HEK293 (cell line): ENCODE measurements around the gene CDC27.
A peak's percentile ranks its signal among the peaks of the same experiment; 100 is the strongest.
"Not testable (repeated sequence)": the region's sequence is repeated elsewhere in the genome, so short reads cannot be mapped to it uniquely, and the experiment has no call there.

Experiments used
- GLIS1 ChIP-seq: fragments of 450-650 bp; formaldehyde crosslinking; IDR thresholded peaks from 2 replicates; pipeline ENCODE4 v1.5.1; 2016; ENCODE audit warnings: missing biosample characterization, missing genetic modification characterization
- HOXC10 ChIP-seq: sonication (generic); formaldehyde crosslinking; IDR thresholded peaks from 2 replicates; pipeline ENCODE4 v1.8.1; 2023; ENCODE audit warnings: mild to moderate bottlenecking, missing genetic modification reagents
- KLF8 ChIP-seq: fragments of 450-650 bp; formaldehyde crosslinking; IDR thresholded peaks from 2 replicates; pipeline ENCODE4 v1.5.1; 2016; ENCODE audit warnings: missing biosample characterization, missing genetic modification characterization
- MEIS1 ChIP-seq: sonication (generic); formaldehyde crosslinking; IDR thresholded peaks from 2 replicates; pipeline ENCODE4 v1.8.1; 2022; ENCODE audit warnings: missing genetic modification reagents, mild to moderate bottlenecking, borderline replicate concordance
- ZFP37 ChIP-seq: fragments of 450-650 bp; formaldehyde crosslinking; IDR thresholded peaks from 2 replicates; pipeline ENCODE4 v1.5.1; 2016; ENCODE audit warnings: missing biosample characterization, missing genetic modification characterization
- ZNF121 ChIP-seq: fragments of 450-650 bp; formaldehyde crosslinking; IDR thresholded peaks from 2 replicates; pipeline ENCODE4 v1.5.1; 2016; ENCODE audit warnings: missing biosample characterization, missing genetic modification characterization
- ZNF174 ChIP-seq: fragments of 450-650 bp; formaldehyde crosslinking; IDR thresholded peaks from 2 replicates; pipeline ENCODE4 v1.5.0; 2017; ENCODE audit warnings: missing biosample characterization, mild to moderate bottlenecking, missing genetic modification characterization
- ZNF623 ChIP-seq: fragments of 450-650 bp; formaldehyde crosslinking; IDR thresholded peaks from 2 replicates; pipeline ENCODE4 v1.5.1; 2016; ENCODE audit warnings: missing biosample characterization, missing genetic modification characterization
- ZNF707 ChIP-seq: fragments of 450-650 bp; formaldehyde crosslinking; IDR thresholded peaks from 2 replicates; pipeline ENCODE4 v1.5.1; 2016; ENCODE audit warnings: missing biosample characterization, missing genetic modification characterization
- TF ChIP-seq, protein P1 (sequence below): fragments of 450-650 bp; formaldehyde crosslinking; IDR thresholded peaks from 2 replicates; pipeline ENCODE4 v1.5.1; 2016; ENCODE audit warnings: missing biosample characterization, missing genetic modification characterization
- TF ChIP-seq, protein P2 (sequence below): sonication (generic); formaldehyde crosslinking; IDR thresholded peaks from 2 replicates; pipeline ENCODE4 v1.8.1; 2022; ENCODE audit warnings: mild to moderate bottlenecking, moderate library complexity, missing genetic modification reagents
- TF ChIP-seq, protein P3 (sequence below): fragments of 450-650 bp; formaldehyde crosslinking; IDR thresholded peaks from 2 replicates; pipeline ENCODE4 v1.5.1; 2016; ENCODE audit warnings: missing biosample characterization, missing genetic modification characterization
- TF ChIP-seq, protein P4 (sequence below): fragments of 450-650 bp; IDR thresholded peaks from 2 replicates; pipeline ENCODE4 v1.5.1; 2018; ENCODE audit warnings: missing biosample characterization, missing genetic modification characterization

DNA sequence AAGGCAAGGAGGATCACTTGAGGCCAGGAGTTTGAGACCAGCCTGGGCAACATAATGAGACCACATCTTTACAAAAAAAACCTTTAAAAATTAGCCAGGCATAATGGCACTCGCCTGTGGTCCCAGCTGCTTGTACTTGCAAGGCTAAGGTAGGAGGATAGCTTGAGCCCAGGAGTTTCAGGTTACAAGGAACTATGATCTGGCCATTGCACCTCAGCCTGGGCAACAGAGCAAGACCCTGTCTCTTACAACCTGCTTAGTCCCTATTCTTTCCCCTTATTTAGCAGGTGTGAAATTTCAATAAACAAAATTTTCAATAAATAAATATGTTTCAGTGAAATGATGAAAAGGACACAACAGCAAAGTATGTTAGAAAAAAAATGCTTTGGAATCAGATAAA lies 114.7 kb downstream of the CDC27 start:
- not testable (repeated sequence) for TF ChIP-seq GLIS1; MEIS1 (CRISPR knock-in tag); ZNF707 (tag by site-specific recombination); KLF8 (tag by site-specific recombination); ZNF623; ZFP37 (tag by site-specific recombination); ZNF174; HOXC10 (CRISPR knock-in tag)
- TF ChIP-seq, protein P1, sequence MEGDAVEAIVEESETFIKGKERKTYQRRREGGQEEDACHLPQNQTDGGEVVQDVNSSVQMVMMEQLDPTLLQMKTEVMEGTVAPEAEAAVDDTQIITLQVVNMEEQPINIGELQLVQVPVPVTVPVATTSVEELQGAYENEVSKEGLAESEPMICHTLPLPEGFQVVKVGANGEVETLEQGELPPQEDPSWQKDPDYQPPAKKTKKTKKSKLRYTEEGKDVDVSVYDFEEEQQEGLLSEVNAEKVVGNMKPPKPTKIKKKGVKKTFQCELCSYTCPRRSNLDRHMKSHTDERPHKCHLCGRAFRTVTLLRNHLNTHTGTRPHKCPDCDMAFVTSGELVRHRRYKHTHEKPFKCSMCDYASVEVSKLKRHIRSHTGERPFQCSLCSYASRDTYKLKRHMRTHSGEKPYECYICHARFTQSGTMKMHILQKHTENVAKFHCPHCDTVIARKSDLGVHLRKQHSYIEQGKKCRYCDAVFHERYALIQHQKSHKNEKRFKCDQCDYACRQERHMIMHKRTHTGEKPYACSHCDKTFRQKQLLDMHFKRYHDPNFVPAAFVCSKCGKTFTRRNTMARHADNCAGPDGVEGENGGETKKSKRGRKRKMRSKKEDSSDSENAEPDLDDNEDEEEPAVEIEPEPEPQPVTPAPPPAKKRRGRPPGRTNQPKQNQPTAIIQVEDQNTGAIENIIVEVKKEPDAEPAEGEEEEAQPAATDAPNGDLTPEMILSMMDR: not testable (repeated sequence)
- TF ChIP-seq, protein P2, sequence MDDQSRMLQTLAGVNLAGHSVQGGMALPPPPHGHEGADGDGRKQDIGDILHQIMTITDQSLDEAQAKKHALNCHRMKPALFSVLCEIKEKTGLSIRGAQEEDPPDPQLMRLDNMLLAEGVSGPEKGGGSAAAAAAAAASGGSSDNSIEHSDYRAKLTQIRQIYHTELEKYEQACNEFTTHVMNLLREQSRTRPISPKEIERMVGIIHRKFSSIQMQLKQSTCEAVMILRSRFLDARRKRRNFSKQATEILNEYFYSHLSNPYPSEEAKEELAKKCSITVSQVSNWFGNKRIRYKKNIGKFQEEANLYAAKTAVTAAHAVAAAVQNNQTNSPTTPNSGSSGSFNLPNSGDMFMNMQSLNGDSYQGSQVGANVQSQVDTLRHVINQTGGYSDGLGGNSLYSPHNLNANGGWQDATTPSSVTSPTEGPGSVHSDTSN (CRISPR knock-in tag): not testable (repeated sequence)
- TF ChIP-seq, protein P3, sequence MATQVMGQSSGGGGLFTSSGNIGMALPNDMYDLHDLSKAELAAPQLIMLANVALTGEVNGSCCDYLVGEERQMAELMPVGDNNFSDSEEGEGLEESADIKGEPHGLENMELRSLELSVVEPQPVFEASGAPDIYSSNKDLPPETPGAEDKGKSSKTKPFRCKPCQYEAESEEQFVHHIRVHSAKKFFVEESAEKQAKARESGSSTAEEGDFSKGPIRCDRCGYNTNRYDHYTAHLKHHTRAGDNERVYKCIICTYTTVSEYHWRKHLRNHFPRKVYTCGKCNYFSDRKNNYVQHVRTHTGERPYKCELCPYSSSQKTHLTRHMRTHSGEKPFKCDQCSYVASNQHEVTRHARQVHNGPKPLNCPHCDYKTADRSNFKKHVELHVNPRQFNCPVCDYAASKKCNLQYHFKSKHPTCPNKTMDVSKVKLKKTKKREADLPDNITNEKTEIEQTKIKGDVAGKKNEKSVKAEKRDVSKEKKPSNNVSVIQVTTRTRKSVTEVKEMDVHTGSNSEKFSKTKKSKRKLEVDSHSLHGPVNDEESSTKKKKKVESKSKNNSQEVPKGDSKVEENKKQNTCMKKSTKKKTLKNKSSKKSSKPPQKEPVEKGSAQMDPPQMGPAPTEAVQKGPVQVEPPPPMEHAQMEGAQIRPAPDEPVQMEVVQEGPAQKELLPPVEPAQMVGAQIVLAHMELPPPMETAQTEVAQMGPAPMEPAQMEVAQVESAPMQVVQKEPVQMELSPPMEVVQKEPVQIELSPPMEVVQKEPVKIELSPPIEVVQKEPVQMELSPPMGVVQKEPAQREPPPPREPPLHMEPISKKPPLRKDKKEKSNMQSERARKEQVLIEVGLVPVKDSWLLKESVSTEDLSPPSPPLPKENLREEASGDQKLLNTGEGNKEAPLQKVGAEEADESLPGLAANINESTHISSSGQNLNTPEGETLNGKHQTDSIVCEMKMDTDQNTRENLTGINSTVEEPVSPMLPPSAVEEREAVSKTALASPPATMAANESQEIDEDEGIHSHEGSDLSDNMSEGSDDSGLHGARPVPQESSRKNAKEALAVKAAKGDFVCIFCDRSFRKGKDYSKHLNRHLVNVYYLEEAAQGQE (tag by site-specific recombination): not testable (repeated sequence)
- TF ChIP-seq, protein P4, sequence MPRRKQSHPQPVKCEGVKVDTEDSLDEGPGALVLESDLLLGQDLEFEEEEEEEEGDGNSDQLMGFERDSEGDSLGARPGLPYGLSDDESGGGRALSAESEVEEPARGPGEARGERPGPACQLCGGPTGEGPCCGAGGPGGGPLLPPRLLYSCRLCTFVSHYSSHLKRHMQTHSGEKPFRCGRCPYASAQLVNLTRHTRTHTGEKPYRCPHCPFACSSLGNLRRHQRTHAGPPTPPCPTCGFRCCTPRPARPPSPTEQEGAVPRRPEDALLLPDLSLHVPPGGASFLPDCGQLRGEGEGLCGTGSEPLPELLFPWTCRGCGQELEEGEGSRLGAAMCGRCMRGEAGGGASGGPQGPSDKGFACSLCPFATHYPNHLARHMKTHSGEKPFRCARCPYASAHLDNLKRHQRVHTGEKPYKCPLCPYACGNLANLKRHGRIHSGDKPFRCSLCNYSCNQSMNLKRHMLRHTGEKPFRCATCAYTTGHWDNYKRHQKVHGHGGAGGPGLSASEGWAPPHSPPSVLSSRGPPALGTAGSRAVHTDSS (tag by site-specific recombination): not testable (repeated sequence)
- peak; percentile 69; the same call in 1 of the 2 replicates for TF ChIP-seq ZNF121 (tag by site-specific recombination)
